T-helper 17 cell (primary cell): ENCODE measurements around the gene FGF3. TPM values are rescaled to one million over a fixed set of nuclear protein-coding genes. Genes with fewer than 3 reads are reported as not detected.

Source experiments
- ATAC-seq: fragments of 150-1000 bp; cut with Tn5 transposase; 2 replicates; pipeline ENCODE4 v1.10.0; 2021; ENCODE audit warnings: mild to moderate bottlenecking, moderate library complexity
- DNase-seq, 3 donors: peaks; one replicate each; pipeline versions ENCODE4 v3.0.0 to v3.0.0-alpha.2; 2020 to 2021
- H3K9me3 ChIP-seq: one replicate; pipeline ENCODE4 v1.7.0; 2013; ENCODE audit warnings: low read length, mild to moderate bottlenecking; ENCODE audit not compliant: control insufficient read depth, poor library complexity, severe bottlenecking
- H3K27ac Mint-ChIP-seq: one replicate; pipeline ENCODE4 v1.8.0; 2022; ENCODE audit warnings: mild to moderate bottlenecking, moderate library complexity, mixed read lengths
- H3K27me3 Mint-ChIP-seq: one replicate; pipeline ENCODE4 v1.8.0; 2022; ENCODE audit warnings: mixed read lengths
- H3K36me3 Mint-ChIP-seq: one replicate; pipeline ENCODE4 v1.8.0; 2022; ENCODE audit warnings: low read depth, mixed read lengths
- H3K4me1 Mint-ChIP-seq: one replicate; pipeline ENCODE4 v1.8.0; 2022; ENCODE audit warnings: mild to moderate bottlenecking, mixed read lengths
- H3K4me3 Mint-ChIP-seq: one replicate; pipeline ENCODE4 v1.8.0; 2022; ENCODE audit warnings: mild to moderate bottlenecking, moderate library complexity, mixed read lengths
- total RNA-seq, 4 donors: library from RNA in 2 of 4; stranded (reverse) in 2 of 4; gene quantifications; one replicate each; pipeline ENCODE4 v1.2.3 and lab custom pipeline; 2022 to 2026

FGF3 gene
- total RNA-seq, 2 donors from 2014 or later: not detected

DNA sequence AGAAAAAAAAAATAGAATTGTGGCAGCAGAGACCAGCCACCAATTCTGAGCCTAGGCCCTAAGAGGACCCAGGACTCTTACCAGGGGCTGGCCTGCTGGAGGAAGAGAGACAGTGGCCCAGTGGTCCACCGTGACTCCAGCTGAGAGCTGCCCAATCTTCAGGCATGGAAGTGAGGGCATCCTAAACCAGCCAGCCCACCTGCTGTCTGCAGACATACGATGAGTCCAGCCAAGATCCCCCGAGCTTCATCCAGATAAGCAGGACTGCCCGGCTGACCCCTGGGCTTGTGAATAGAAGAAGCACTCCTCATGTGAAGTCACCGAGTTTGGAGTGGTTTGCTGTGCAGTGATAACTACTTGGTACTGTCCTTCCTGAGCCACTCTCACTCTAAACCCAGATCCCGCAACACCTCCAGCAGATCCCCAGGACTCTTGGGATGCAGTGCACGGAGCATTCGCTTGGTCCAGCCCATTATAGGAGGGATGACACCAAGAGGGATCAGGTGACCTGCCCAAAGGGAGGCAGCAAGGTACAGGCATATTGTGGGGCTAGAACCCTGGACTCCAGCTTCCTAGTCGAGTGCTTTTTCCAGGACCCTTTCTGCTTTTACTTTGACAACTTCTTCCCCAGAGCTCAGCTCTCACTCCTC, 41.7 kb upstream of the FGF3 start:
- DNase-seq (no peak), ATAC-seq (no peak)
- no peak overlapping the region for H3K27ac Mint-ChIP-seq
- H3K27me3 Mint-ChIP-seq: peaks cover 77% of the 10 kb centered on the region
- H3K4me3 Mint-ChIP-seq: no peak overlapping the region
- no peaks in the 10 kb centered on the region for H3K9me3 ChIP-seq
- peaks cover 3% of the 10 kb centered on the region for H3K36me3 Mint-ChIP-seq
- no peaks in the 10 kb centered on the region for H3K4me1 Mint-ChIP-seq

GRCh38 chr11:69860244-69860643, 41.0 kb upstream of the FGF3 start:
- H3K27me3 Mint-ChIP-seq: peaks cover 71% of the 10 kb centered on the region
- no peak overlapping the region for H3K4me3 Mint-ChIP-seq
- no peak for ATAC-seq
- no peaks in the 10 kb centered on the region for H3K4me1 Mint-ChIP-seq
- H3K27ac Mint-ChIP-seq: no peak overlapping the region
- H3K9me3 ChIP-seq: no peaks in the 10 kb centered on the region
- no peak for DNase-seq
- peaks cover 3% of the 10 kb centered on the region for H3K36me3 Mint-ChIP-seq

DNA sequence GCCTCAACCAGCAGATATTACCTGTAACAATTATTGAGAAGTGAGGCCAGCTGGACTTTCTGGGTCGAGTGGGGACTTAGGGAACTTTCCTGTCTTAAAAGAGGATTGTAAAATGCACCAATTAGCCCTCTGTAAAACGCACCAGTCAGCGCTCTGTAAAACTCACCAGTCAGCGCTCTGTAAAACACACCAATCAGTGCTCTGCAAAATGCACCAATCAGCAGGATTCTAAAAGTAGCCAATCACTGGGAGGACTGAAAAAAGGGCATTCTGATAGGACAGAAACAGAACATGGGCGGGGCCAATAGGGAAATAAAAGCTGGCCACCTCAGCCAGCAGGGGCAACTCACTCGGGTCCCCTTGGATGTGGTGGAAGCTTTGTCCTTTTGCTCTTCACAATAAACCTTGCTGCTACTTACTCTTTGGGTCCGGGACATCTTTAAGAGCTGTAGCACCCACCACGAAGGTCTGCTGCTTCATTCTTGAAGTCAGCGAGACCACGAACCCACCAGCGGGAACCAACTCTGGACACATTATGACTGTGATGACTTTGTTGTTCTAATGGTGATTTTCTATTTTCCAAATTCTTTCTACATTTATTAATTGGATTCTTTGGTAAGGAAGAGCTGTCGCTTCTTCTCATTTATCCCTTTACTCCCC, 40.2 kb upstream of the FGF3 start:
- ATAC-seq: no peak

DNA sequence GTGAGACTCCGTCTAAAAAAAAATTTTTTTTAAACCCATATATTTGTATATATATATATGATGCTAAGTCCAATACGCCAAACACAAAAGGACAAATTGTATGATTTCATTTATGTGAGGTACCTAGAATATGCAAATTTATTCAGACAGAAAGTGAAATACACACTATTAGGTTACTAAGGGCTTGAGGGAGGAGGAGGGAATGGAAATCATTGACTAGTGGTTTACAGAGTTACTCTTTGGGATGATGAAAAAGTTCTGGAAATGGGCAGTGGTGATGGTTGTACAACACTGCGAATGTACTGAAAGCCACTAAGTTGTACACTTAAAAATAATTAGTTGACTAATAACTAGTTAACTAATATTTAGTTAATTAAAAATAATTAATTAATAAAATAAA, 36.2 kb upstream of the FGF3 start:
- H3K9me3 ChIP-seq: peaks cover 2% of the 10 kb centered on the region
- no peak for DNase-seq
- H3K4me1 Mint-ChIP-seq: no peaks in the 10 kb centered on the region
- no peak overlapping the region for H3K27ac Mint-ChIP-seq
- H3K4me3 Mint-ChIP-seq: no peak overlapping the region
- no peak for ATAC-seq
- H3K27me3 Mint-ChIP-seq: peaks cover 45% of the 10 kb centered on the region
- no peaks in the 10 kb centered on the region for H3K36me3 Mint-ChIP-seq

More for the DNA sequence above, 40.2 kb upstream of the FGF3 start:
- H3K36me3 Mint-ChIP-seq: peaks cover 1% of the 10 kb centered on the region
- no peak overlapping the region for H3K27ac Mint-ChIP-seq
- no peak overlapping the region for H3K4me3 Mint-ChIP-seq
- peaks cover 2% of the 10 kb centered on the region for H3K9me3 ChIP-seq
- H3K27me3 Mint-ChIP-seq: peaks cover 66% of the 10 kb centered on the region
- H3K4me1 Mint-ChIP-seq: no peaks in the 10 kb centered on the region
- no peak for DNase-seq

DNA sequence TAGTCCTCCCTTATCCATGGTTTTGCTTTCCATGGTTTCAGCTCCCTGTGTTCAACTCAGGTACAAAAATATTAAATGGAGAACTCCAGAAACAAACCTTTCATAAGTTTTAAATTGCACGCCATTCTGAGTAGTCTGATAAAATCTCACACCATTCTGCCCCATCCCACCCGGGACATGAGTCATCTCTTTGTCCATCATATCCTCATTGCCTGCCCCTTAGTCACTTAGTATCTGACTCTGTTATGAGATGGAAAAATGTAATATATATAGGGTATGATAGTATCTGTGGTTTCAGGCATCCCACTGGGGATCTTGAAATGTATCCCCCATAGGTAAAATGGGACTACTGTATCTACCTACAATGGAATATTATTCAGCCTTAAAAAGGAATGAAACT, 35.5 kb upstream of the FGF3 start:
- Mint-ChIP-seq H3K27ac (no peak overlapping the region), H3K27me3 (peaks cover 39% of the 10 kb centered on the region), H3K36me3 (no peaks in the 10 kb centered on the region), H3K4me3 (no peak overlapping the region), H3K4me1 (no peaks in the 10 kb centered on the region)
- DNase-seq: no peak
- no peak for ATAC-seq
- H3K9me3 ChIP-seq: peaks cover 2% of the 10 kb centered on the region

GRCh38 chr11:69852056-69852455, 32.8 kb upstream of the FGF3 start:
- DNase-seq (no peak), ATAC-seq (no peak)
- no peak overlapping the region for H3K4me3 Mint-ChIP-seq
- peaks cover 2% of the 10 kb centered on the region for H3K9me3 ChIP-seq
- H3K27me3 Mint-ChIP-seq: peaks cover 16% of the 10 kb centered on the region
- no peaks in the 10 kb centered on the region for H3K36me3 Mint-ChIP-seq
- H3K4me1 Mint-ChIP-seq: no peaks in the 10 kb centered on the region
- H3K27ac Mint-ChIP-seq: no peak overlapping the region

- no peak for ATAC-seq
These were observed 29.0 kb upstream of the FGF3 start for GRCh38 chr11:69848201-69848600.

GRCh38 chr11:69844396-69844795, 25.2 kb upstream of the FGF3 start:
- ATAC-seq (no peak), DNase-seq (no peak)
- Mint-ChIP-seq H3K27ac (no peak overlapping the region), H3K4me1 (peaks cover 6% of the 10 kb centered on the region), H3K36me3 (peaks cover 3% of the 10 kb centered on the region), H3K27me3 (peaks cover 6% of the 10 kb centered on the region), H3K4me3 (no peak overlapping the region)
- no peaks in the 10 kb centered on the region for H3K9me3 ChIP-seq

More at GRCh38 chr11:69848201-69848600, 29.0 kb upstream of the FGF3 start:
- Mint-ChIP-seq H3K4me1 (no peaks in the 10 kb centered on the region), H3K36me3 (no peaks in the 10 kb centered on the region), H3K27me3 (peaks cover 15% of the 10 kb centered on the region), H3K27ac (no peak overlapping the region), H3K4me3 (no peak overlapping the region)
- H3K9me3 ChIP-seq: no peaks in the 10 kb centered on the region
- DNase-seq: no peak

DNA sequence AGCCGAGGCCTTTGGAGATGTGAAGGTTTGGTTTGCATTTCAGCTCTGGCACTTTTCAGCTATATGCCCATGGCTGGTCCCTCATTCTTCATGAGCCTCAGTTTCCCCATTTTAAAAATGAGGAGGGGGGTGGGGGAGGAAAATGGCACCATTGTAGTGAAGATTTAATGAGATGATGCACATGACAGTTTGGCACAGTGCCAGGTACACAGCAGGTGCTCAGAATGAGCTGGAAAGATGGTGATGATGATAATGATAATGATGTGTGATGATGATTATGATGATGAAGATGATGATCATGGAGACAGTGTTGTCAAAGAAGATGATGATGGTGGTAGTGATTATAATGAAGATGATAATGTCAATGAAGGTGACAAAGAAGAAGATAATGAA, 24.3 kb upstream of the FGF3 start:
- H3K27ac Mint-ChIP-seq: no peak overlapping the region
- H3K36me3 Mint-ChIP-seq: peaks cover 3% of the 10 kb centered on the region
- DNase-seq (no peak), ATAC-seq (no peak)
- peaks cover 9% of the 10 kb centered on the region for H3K27me3 Mint-ChIP-seq
- H3K9me3 ChIP-seq: no peaks in the 10 kb centered on the region
- H3K4me3 Mint-ChIP-seq: no peak overlapping the region
- peaks cover 6% of the 10 kb centered on the region for H3K4me1 Mint-ChIP-seq

DNA sequence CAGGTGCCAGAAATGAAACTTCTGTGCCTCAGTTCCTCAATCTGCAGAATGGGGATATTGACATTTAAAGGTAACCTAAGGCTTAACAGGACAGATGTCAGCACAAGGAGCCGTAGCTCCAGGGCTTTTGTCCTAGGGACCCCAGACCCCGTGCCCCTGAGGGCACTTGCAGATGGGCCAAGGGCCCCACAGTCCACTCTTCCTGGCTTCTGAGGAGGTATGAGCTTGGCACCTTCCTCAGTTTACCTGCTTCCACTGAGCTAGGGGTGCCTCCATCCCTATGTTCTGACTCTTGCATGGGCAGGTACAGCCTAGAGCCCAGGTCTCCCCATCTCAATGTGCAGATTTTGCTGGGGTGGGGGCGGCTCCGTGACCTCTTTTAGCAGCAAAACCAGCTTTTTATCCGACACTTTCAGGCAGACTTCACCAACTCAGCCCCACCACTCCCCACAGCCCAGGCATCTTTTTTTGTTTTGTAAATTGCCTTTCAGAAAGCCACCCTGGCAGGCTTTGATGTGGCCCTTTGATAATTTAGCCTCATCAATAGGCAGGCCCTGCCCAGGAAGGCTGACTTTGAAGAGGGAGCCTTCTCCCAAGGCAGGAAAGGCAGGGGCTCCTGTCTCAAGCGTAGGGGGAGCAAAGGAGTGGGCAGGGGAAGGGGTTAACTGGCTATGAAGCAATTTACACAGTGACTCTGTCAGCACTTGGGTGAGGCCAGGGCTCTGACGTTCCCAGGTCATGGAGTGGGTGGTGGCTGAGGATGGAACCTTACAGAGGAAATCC, 23.7 kb upstream of the FGF3 start:
- ATAC-seq: no peak
- no peak overlapping the region for H3K4me3 Mint-ChIP-seq

GRCh38 chr11:69841859-69842698, 22.9 kb upstream of the FGF3 start:
- Mint-ChIP-seq H3K4me3 (no peak overlapping the region), H3K4me1 (peaks cover 6% of the 10 kb centered on the region), H3K27ac (no peak overlapping the region), H3K36me3 (peaks cover 5% of the 10 kb centered on the region), H3K27me3 (peaks cover 13% of the 10 kb centered on the region)
- DNase-seq: no peak
- no peak for ATAC-seq
- no peaks in the 10 kb centered on the region for H3K9me3 ChIP-seq

More for the DNA sequence above, 23.7 kb upstream of the FGF3 start:
- peaks cover 6% of the 10 kb centered on the region for H3K4me1 Mint-ChIP-seq
- no peak for DNase-seq
- no peaks in the 10 kb centered on the region for H3K9me3 ChIP-seq
- no peak overlapping the region for H3K27ac Mint-ChIP-seq
- H3K27me3 Mint-ChIP-seq: peaks cover 13% of the 10 kb centered on the region
- H3K36me3 Mint-ChIP-seq: peaks cover 5% of the 10 kb centered on the region

- ATAC-seq: no peak
- Mint-ChIP-seq H3K4me1 (peaks cover 6% of the 10 kb centered on the region), H3K27ac (no peak overlapping the region), H3K36me3 (peaks cover 5% of the 10 kb centered on the region), H3K4me3 (no peak overlapping the region), H3K27me3 (peaks cover 16% of the 10 kb centered on the region)
- DNase-seq: no peak
- H3K9me3 ChIP-seq: no peaks in the 10 kb centered on the region
These were observed 22.1 kb upstream of the FGF3 start for GRCh38 chr11:69841170-69841858.
